ENCODE data around the gene FSIP2. TPM values are rescaled to one million over a fixed set of nuclear protein-coding genes. Genes with fewer than 3 reads are reported as not detected.

FSIP2 gene
- total and polyA plus RNA-seq, 12 donors, result 0.01 to 2.4 (median 0.27) TPM; not detected in 1

DNA sequence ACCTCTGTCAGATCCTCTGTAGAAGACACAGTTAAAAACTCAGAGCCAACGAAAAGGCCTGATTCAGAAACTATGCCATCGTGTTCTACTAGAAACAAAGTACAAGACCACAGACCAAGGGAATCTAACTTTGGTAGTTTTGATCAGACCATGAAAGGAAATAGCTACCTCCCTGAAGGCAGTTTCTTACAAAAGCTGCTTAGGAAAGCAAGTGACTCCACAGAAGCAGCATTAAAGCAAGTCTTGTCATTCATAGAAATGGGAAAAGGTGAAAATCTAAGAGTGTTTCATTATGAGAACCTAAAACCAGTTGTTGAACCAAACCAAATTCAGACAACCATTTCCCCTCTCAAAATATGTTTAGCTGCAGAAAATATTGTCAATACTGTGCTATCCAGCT lies 58.2 kb downstream of the FSIP2 start:
- Histone ChIP-seq H3K27ac (no peak overlapping the region), H3K9me3 (peaks cover 0 to 4% (median 0%) of the 10 kb centered on the region in 11 donors), H3K4me3 (no peak overlapping the region), H3K36me3 (no peaks in the 10 kb centered on the region), H3K4me1 (no peaks in the 10 kb centered on the region), H3K27me3 (no peaks in the 10 kb centered on the region)
- intact Hi-C loops (cut with DNase I), result no loop called here
- no peak for DNase-seq
- TF ChIP-seq, protein P1, sequence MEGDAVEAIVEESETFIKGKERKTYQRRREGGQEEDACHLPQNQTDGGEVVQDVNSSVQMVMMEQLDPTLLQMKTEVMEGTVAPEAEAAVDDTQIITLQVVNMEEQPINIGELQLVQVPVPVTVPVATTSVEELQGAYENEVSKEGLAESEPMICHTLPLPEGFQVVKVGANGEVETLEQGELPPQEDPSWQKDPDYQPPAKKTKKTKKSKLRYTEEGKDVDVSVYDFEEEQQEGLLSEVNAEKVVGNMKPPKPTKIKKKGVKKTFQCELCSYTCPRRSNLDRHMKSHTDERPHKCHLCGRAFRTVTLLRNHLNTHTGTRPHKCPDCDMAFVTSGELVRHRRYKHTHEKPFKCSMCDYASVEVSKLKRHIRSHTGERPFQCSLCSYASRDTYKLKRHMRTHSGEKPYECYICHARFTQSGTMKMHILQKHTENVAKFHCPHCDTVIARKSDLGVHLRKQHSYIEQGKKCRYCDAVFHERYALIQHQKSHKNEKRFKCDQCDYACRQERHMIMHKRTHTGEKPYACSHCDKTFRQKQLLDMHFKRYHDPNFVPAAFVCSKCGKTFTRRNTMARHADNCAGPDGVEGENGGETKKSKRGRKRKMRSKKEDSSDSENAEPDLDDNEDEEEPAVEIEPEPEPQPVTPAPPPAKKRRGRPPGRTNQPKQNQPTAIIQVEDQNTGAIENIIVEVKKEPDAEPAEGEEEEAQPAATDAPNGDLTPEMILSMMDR (IDR thresholded peaks at IDR 0.05), result no peak
- WGBS, 2 donors, result 89 to 92% methylated on average over 2 of the region's 2 CpGs
- no peak for ATAC-seq

DNA sequence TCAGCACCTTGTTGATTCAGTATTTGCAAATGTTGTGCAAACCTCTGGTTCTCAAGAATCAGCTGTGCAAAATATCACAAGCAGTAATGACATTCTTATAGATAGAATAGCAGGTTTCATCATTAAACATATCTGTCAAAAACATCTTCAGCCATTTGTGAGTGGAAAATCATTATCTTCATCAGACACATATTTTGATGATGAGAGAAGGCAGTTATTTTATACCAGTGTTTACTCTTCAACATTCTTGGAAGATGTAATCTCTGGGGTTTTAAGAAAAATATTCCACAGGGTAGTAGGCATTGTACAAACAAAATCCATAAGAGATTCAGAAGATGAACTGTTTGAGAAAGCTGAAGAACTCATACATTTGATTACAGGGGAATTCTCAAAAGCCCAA lies 64.3 kb downstream of the FSIP2 start:
- H3K27ac ChIP-seq, result no peak overlapping the region
- intact Hi-C loops (cut with DNase I), result no loop called here

DNA sequence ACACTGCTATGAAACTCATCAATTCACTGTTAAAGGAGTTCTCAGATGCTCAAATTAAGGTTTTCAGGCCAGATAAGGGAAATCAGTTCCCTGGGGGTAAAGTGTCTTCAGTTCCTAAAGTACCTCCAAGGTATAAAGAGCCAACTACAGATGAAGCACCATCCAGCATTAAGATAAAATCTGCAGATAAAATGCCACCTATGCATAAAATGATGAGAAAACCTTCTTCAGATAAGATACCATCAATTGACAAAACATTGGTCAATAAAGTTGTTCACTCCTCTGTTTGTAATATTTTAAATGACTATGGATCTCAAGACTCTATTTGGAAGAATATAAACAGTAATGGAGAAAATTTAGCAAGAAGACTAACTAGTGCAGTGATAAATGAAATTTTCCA lies 68.2 kb downstream of the FSIP2 start:
- H3K36me3 ChIP-seq, result no peaks in the 10 kb centered on the region

More for the DNA sequence above, 64.3 kb downstream of the FSIP2 start:
- no peaks in the 10 kb centered on the region for H3K9me3 ChIP-seq
- no peaks in the 10 kb centered on the region for H3K36me3 ChIP-seq
- no peaks in the 10 kb centered on the region for H3K27me3 ChIP-seq
- TF ChIP-seq, protein P1 (IDR thresholded peaks at IDR 0.05), result no peak
- H3K4me3 ChIP-seq, result no peak overlapping the region
- H3K4me1 ChIP-seq, result no peaks in the 10 kb centered on the region
- DNase-seq (no peak), ATAC-seq (no peak)

DNA sequence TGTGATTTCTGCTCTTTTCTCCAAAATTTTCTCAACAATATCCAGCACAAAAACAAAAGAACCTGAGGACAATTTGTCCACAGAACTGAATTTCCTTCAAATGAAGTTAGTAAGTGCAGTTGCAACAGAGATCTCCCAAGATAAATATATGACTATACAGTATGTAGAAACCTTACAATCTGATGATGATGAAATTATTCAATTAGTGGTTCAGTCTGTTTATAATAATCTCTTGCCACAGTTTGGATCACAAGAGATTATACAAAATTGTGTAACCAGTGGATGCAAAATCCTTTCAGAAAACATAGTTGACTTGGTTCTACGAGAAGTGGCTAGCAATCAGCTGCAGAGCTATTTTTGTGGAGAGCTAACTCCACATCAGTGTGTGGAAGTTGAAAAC lies 68.7 kb downstream of the FSIP2 start:
- DNase-seq (no peak), ATAC-seq (no peak)
- Histone ChIP-seq H3K4me3 (no peak overlapping the region), H3K27ac (no peak overlapping the region), H3K9me3 (peaks cover 0 to 4% (median 0%) of the 10 kb centered on the region in 11 donors), H3K4me1 (no peaks in the 10 kb centered on the region), H3K36me3 (no peaks in the 10 kb centered on the region), H3K27me3 (no peaks in the 10 kb centered on the region)
- TF ChIP-seq, protein P1 (IDR thresholded peaks at IDR 0.05), result no peak
- whole genome bisulfite sequencing, 2 donors, result 79 to 80% methylated on average over 1 of the region's 1 CpG
- intact Hi-C loops (cut with DNase I), result no loop called here

More for the DNA sequence above, 68.2 kb downstream of the FSIP2 start:
- no peak overlapping the region for H3K27ac ChIP-seq
- H3K27me3 ChIP-seq, result no peaks in the 10 kb centered on the region
- no peaks in the 10 kb centered on the region for H3K4me1 ChIP-seq
- TF ChIP-seq, protein P1 (IDR thresholded peaks at IDR 0.05), result no peak
- intact Hi-C loops (cut with DNase I), result no loop called here
- no peak for DNase-seq
- peaks cover 0 to 4% (median 0%) of the 10 kb centered on the region in 11 donors for H3K9me3 ChIP-seq
- ATAC-seq, result no peak
- no peak overlapping the region for H3K4me3 ChIP-seq

Data from heart right ventricle (tissue), 16 donors.